Measurements from ENCODE around the gene RASSF5.

RASSF5 gene

DNA sequence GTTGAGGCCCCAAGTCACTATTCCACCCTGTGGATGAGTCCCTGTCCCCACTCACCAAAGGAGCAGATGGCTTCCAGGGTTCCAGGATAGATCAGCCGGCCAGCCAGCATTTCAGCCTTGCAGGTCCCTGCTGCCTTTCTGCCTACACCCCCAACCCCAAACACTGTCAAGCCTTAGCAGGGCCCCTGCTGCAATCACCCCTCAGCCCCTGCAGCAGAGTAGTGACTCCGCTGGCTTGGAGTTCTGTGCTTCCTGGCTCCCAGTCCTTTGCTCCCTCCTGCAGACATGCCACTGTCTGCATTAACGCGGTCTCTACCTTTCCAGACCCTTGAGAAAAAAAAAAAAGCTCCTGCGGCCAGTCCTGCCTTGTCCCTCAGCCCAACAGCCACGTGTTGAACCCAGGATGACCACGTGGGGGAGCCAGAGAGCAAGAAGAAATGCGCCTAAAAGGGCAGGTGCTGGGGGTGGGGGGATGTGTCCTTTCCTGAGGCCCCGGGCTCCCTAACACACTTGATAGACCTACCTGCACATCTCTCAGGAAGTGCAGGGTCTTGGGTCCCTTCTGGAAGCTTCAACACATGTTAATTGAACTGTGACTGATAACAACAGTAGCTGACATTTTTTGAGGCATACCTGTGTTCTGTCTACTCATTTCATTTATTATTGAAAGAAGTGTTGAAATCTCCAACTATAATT is 37.4 kb downstream of the RASSF5 start:
- no peak overlapping the region for H3K4me3 Mint-ChIP-seq
- ATAC-seq (replicated peaks) (peak; percentile 89 to 93), DNase-seq (peak; percentile 65)
- peak overlapping the region; percentile 9 for H3K27ac Mint-ChIP-seq
- no peaks in the 10 kb centered on the region for H3K9me3 Mint-ChIP-seq
- H3K4me1 Mint-ChIP-seq, result peaks cover 6 to 12% of the 10 kb centered on the region in 2 donors
- H3K36me3 Mint-ChIP-seq, result peaks cover 3 to 4% of the 10 kb centered on the region in 2 donors
- H3K27me3 Mint-ChIP-seq, result no peaks in the 10 kb centered on the region

DNA sequence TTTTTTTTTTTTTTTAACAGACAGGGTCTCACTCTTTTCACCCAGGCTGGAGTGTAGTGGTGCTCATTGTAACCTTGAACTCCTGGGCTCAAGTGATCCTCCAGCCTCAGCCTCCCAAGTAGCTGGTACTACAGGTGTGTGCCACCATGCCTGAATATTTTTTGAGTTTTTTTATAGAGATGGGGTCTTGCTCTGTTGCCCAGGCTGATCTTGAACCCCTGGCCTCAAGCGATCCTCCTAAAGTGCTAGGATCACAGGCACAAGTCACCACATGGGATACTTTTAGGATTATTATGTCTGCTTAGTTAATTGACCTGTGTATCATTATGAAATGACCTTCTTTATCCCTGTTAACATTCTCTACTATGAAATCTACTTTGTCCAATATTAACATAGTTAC is 38.0 kb downstream of the RASSF5 start:
- no peaks in the 10 kb centered on the region for H3K9me3 Mint-ChIP-seq
- no peak for DNase-seq
- H3K27ac Mint-ChIP-seq, result no peak overlapping the region
- H3K36me3 Mint-ChIP-seq, result peaks cover 3 to 4% of the 10 kb centered on the region in 2 donors
- peak in 1 of 2 donors; percentile 14 for ATAC-seq (replicated peaks)
- no peaks in the 10 kb centered on the region for H3K27me3 Mint-ChIP-seq
- no peak overlapping the region for H3K4me3 Mint-ChIP-seq
- peaks cover 6 to 12% of the 10 kb centered on the region in 2 donors for H3K4me1 Mint-ChIP-seq

DNA sequence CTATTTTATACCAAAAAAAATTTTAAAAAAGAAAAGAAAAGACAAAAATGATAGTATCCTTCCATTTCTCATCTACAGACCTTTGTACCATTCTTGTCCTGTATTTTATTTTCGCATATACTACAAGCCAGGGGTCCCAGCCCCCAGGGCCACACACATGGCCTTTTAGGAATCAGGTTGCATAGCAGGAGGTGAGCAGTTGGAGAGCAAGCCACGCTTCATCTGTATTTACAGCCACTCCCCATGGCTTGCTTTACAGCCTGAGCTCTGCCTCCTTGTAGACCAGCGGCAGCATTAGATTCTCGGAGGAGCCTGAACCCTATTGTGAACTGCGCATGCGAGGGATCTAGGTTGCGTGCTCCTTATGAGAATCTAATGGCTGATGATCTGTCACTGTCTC is 39.8 kb downstream of the RASSF5 start:
- Mint-ChIP-seq H3K9me3 (no peaks in the 10 kb centered on the region), H3K27me3 (no peaks in the 10 kb centered on the region), H3K27ac (no peak overlapping the region), H3K4me3 (no peak overlapping the region), H3K4me1 (peaks cover 8 to 14% of the 10 kb centered on the region in 2 donors), H3K36me3 (peaks cover 2 to 3% of the 10 kb centered on the region in 2 donors)
- ATAC-seq (replicated peaks) (no peak), DNase-seq (no peak)

DNA sequence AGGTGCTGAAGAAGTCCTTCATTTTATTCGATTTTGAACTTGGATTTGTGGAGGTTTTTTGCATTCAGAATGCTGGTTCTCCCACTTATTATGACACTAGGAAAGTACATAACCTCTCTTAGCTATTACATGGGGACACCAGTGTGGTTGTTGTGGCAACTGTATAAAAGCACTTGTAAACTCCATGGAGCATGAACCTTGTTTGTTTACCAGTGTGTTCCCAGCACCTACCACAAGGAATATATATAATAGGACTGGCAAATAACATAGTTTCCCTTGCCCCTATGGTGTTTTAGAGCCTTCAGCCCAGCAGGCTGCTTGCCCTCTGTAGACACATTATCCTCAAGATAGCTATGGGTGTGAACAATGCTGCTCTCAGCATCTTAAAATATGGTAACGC is 43.1 kb downstream of the RASSF5 start:
- Mint-ChIP-seq H3K4me3 (no peak overlapping the region), H3K36me3 (peaks cover 3% of the 10 kb centered on the region in 2 donors), H3K27ac (no peak overlapping the region), H3K27me3 (no peaks in the 10 kb centered on the region), H3K9me3 (no peaks in the 10 kb centered on the region), H3K4me1 (peaks cover 11 to 13% of the 10 kb centered on the region in 2 donors)
- DNase-seq (no peak), ATAC-seq (replicated peaks) (no peak)

DNA sequence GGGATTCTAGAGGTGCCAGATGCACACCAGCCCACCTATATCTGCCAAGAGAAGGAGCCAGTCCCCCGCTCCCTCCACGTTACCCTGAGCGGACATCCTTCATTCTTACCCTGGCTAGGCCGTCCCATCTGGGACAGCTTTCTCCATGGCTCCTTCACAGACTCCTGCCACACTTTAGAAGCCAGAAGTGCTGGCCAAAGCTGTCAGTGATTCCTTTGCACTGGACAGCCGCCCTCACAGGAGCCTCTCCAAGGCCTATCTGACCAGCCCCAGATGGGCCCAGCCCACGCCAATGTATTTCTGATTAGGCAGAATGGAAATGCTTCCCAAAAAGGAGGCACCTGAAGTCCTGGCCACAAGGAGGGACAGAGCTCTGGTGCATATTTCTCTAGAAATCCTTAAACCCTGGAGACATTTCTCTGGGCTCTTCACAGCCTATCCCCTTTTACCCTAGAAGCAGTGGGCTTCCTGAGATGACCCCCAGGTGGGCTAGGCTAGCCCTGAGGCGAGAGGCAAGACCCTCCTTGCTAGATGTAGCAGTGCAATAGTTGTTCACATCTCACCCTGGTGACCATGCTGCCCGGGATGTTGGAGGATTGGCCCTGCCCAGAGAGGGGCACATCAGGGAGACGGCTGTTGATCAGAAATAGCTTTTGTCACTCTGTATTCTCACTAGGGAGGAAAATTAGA is 44.1 kb downstream of the RASSF5 start:
- no peak overlapping the region for H3K27ac Mint-ChIP-seq

DNA sequence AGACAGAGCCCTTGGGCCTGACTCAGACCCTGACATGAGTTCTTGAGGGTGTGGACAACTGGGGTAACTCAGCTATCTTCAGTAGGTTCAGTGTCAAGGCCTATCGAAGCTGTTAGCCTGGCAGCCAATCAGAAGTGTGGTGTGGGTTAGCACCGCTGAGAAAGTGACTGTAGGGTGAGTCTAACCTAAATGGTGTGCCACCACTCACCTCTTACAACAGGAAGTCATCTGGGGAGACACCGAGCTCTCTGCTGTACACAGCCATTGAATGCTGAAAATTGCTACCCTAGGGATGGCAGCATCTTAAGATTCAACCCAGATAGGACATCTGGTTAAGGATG is 44.6 kb downstream of the RASSF5 start:
- H3K4me1 Mint-ChIP-seq, result peaks cover 22 to 26% of the 10 kb centered on the region in 2 donors
- no peaks in the 10 kb centered on the region for H3K27me3 Mint-ChIP-seq
- H3K9me3 Mint-ChIP-seq, result no peaks in the 10 kb centered on the region
- H3K36me3 Mint-ChIP-seq, result peaks cover 3% of the 10 kb centered on the region in 2 donors
- ATAC-seq (replicated peaks) (peak in 1 of 2 donors; percentile 30), DNase-seq (no peak)
- H3K4me3 Mint-ChIP-seq, result no peak overlapping the region
- peak overlapping the region; percentile 1 for H3K27ac Mint-ChIP-seq

More for the DNA sequence above, 44.1 kb downstream of the RASSF5 start:
- ATAC-seq (replicated peaks) (no peak), DNase-seq (no peak)
- Mint-ChIP-seq H3K27me3 (no peaks in the 10 kb centered on the region), H3K4me3 (no peak overlapping the region), H3K9me3 (no peaks in the 10 kb centered on the region), H3K36me3 (peaks cover 3% of the 10 kb centered on the region in 2 donors), H3K4me1 (peaks cover 20 to 22% of the 10 kb centered on the region in 2 donors)

DNA sequence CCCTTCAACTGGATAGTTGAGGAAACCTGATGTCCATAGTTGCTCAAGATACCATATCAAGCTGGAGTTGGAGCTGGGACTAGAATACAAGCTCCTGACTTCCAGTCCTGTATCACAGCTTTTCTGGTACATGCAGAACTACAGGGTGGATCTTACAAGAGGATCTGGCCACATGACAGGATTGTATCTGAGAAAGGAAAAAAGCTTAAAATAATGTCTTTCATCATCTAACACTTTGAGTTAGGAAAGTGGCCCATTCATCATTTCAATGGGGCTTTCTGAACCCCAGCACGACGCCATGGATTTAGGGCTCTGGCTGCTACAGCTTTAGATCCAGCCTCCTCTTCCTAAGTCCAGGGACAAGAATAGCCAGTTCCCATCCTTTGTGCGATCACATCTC is 46.9 kb downstream of the RASSF5 start:
- Mint-ChIP-seq H3K9me3 (no peaks in the 10 kb centered on the region), H3K4me1 (peaks cover 25 to 26% of the 10 kb centered on the region in 2 donors), H3K27me3 (no peaks in the 10 kb centered on the region), H3K27ac (no peak overlapping the region), H3K36me3 (peaks cover 8 to 14% of the 10 kb centered on the region in 2 donors), H3K4me3 (no peak overlapping the region)
- ATAC-seq (replicated peaks), result no peak
- DNase-seq, result no peak

DNA sequence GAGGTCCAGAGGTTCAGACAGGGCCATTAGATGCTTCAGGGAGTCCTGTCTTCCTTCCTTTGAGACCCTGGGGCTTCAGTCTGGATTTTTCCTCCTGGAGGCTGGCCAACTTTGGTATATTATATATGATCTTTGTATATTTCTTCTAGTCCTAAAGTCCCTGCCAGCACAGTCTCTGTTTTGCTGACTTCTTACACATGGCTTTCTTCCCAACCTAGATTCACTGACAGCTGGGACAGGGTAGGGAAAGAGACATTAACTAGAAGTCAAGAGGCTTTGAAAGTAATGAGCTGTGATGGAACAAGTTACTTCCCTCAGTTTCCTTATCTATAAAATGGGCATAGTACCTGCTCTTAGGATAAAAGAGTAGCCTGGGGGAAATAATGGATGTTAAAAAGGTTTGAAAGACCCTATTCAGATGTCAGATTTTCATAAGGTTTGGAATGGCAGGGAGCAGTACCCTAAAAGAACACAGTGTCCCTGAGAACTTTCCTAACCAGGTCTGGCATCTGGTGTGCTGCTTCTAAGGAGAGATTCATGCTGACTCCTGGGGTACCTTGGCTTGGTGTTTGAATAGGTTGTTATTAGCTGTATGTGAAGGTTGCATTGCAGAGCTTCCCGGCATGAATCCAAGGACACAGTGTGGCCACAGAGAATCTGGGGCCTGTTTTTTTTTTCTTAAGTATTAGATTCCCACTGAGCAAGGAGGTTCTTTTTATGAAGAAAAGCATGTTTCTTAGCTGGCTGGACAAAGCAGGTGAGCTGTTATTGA is 47.6 kb downstream of the RASSF5 start:
- Mint-ChIP-seq H3K27ac (peak overlapping the region; percentile 83), H3K27me3 (no peaks in the 10 kb centered on the region)
- no peak for DNase-seq

DNA sequence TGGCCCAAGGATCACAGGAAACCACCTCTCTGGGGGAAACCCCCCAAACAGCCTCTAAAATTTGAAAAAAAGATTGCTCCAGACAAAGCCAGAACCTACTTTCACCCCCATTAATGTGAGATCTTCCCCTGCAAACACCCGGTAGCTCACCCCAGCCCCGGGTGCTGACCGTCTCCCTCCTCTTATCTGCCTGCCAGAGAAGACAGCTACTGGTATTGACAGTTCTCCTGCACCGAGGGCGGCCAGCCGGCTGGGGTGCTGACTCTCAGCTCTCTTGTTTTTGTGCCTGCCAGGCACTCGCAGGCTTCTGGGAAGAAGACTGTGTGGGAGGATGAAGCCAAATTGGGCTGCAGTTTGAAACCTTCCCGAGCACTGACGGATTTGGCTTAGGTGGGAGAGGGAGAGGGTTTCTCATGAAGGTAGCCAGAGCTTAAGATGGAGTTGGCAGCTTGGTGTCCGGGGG is 48.2 kb downstream of the RASSF5 start:
- DNase-seq (no peak), ATAC-seq (replicated peaks) (no peak)
- H3K9me3 Mint-ChIP-seq, result no peaks in the 10 kb centered on the region
- peaks cover 36 to 37% of the 10 kb centered on the region in 2 donors for H3K4me1 Mint-ChIP-seq
- peaks cover 17 to 26% of the 10 kb centered on the region in 2 donors for H3K36me3 Mint-ChIP-seq
- peak overlapping the region; percentile 15 to 40 for H3K4me3 Mint-ChIP-seq
- peak overlapping the region; percentile 83 for H3K27ac Mint-ChIP-seq
- H3K27me3 Mint-ChIP-seq, result no peaks in the 10 kb centered on the region

More for the DNA sequence above, 47.6 kb downstream of the RASSF5 start:
- H3K36me3 Mint-ChIP-seq, result peaks cover 11 to 20% of the 10 kb centered on the region in 2 donors
- peaks cover 30 to 31% of the 10 kb centered on the region in 2 donors for H3K4me1 Mint-ChIP-seq
- H3K4me3 Mint-ChIP-seq, result no peak overlapping the region
- ATAC-seq (replicated peaks), result no peak
- no peaks in the 10 kb centered on the region for H3K9me3 Mint-ChIP-seq

DNA sequence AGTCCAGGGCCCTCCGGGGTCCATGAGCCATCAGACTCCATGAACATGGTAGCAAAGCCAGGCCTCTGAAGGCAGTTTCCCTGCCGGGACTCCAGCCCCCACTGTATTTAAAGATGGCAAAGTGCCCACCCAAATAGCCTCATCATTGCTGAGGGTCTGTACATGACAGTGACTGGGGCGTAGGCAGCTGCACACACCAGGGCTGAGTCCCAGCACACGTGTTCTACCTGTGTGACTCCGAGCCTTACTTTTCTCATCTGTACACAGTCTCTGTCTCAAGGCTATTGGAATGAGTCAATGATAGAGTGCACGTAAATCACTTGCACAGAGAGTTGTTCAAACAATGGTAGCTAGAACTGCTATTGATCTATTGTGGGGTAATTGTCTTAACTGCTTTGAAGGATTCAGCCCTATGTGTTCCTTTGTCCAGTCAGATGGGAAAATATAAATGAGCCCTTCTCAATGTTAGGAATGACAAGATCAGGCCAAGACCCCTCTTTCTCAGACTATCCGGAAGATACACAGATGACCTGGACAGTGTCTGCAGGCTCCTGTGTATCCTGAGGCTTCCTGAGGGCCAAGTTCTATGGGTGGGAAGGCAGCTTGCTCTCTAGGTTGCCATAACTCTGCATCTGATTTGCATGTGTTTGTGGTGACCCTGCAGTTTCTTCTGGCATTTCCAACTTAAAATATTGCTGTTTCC is 48.9 kb downstream of the RASSF5 start:
- Mint-ChIP-seq H3K9me3 (no peaks in the 10 kb centered on the region), H3K27me3 (no peaks in the 10 kb centered on the region), H3K4me3 (peak overlapping the region; percentile 94 to 97), H3K27ac (peak overlapping the region; percentile 73), H3K4me1 (peaks cover 39 to 44% of the 10 kb centered on the region in 2 donors), H3K36me3 (peaks cover 22 to 31% of the 10 kb centered on the region in 2 donors)
- DNase-seq, result no peak
- ATAC-seq (replicated peaks), result peak; percentile 6 to 20

DNA sequence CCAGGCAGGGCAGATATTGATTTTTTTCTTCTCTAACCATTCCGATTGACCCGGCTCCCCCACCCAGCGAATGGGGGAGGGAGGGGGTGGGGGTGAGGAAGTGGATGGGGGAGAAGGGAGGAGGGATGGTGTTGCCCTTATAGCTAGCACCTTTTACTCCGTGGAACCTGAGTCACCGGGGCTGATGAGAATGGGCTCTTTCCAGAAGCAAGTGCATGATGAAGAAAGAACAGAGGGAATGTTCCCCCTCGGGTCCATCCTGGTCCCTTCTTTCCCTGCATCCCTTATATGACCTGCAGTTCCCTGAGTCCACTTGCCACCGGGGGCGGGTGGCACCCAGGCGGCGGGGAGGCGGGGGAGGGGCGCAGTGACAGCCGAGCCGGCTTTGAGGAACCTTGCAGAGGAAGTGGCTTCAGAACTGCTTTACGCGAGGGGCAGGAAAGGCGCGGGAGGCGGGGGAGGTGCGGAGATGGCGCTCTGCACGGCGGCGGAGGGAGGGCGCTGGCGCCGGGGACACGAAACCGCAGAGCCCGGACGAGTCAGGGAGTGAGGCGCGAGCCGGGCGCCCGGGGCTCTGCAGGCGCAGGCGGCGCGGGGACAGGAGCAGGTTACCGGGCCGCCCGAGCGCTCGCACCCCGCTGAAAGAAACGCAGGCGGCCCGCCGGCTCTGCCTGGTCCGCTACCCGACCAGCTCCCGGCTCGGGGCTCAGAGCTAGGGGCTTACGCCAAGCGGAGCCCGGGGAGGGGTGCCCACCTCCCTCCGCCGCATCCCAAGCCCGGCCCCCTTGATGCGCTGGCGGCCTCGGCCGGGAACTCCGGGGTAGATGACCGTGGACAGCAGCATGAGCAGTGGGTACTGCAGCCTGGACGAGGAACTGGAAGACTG is 49.7 kb downstream of the RASSF5 start:
- Mint-ChIP-seq H3K36me3 (peaks cover 27 to 39% of the 10 kb centered on the region in 2 donors), H3K27ac (peak overlapping the region; percentile 99), H3K4me1 (peaks cover 41 to 46% of the 10 kb centered on the region in 2 donors), H3K9me3 (no peaks in the 10 kb centered on the region), H3K27me3 (no peaks in the 10 kb centered on the region), H3K4me3 (peak overlapping the region; percentile 94 to 97)
- ATAC-seq (replicated peaks), result peak; percentile 75 to 78
- peak; percentile 81 for DNase-seq

DNA sequence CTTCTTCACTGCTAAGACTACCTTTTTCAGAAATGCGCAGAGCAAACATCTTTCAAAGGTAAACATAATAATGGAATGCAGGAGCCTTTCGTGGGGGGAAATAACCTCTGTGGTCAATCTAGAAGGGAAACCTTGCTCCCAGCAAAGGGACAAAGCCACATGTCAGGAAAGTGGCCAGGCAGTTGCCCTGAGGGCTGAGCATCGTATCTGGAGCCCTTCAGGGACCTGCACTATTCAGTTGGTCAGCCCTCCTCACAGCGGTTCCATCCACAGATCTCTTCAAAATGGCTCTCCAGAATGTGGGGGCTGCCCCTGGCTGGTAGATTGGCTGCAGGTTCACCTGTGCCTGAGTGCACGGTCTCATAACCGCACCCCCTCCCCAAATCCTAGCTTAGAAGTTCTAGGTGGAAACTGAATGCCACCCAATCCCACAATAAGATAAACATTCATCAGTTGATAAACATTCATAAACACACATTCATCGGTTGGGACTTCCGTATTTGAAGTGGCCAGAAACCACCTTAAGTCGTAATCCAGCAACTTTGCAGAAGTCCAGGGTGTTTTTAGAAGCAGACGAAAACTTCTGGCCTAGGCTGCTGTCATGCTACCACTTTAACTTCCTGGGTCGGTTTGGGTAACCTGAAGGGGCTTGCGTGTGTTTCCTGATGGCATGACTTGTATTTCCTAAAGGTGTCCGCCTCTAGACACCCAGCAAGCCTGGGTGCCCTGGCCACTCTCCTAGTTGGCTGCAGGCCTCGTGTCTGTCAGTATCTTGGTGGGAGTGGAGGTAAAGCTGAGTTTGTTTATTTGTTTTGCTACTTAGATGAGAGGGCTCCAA is 50.5 kb downstream of the RASSF5 start:
- Mint-ChIP-seq H3K27me3 (no peaks in the 10 kb centered on the region), H3K4me1 (peaks cover 43 to 50% of the 10 kb centered on the region in 2 donors), H3K9me3 (peaks cover 0 to 2% of the 10 kb centered on the region in 2 donors), H3K36me3 (peaks cover 34 to 48% of the 10 kb centered on the region in 2 donors), H3K4me3 (peak overlapping the region; percentile 94 to 97), H3K27ac (peak overlapping the region; percentile 99)
- peak; percentile 45 to 50 for ATAC-seq (replicated peaks)
- peak; percentile 43 for DNase-seq

Measured in stimulated activated naive B cell treated with anti-CD40 and anti-IgM and Interleukin-4, amounts not matched to agents 10 μg/mL and 1 μg/mL and 100 μg/mL, for 72 hours (primary cell).